HepG2 (cell line): ENCODE data around the gene CRNKL1. TPM values are rescaled to one million over a fixed set of nuclear protein-coding genes. Genes with fewer than 3 reads are reported as not detected.

Source experiments
- ARHGAP35 ChIP-seq: sonication (generic); formaldehyde crosslinking; IDR thresholded peaks from 2 replicates; pipeline ENCODE4 v1.9.0; 2022; ENCODE audit warnings: mild to moderate bottlenecking, inconsistent platforms, moderate library complexity, missing genetic modification reagents, borderline replicate concordance
- CBX1 ChIP-seq: IDR thresholded peaks from one replicate; pipeline ENCODE4 v1.6.1; 2016; ENCODE audit warnings: antibody characterized with exemption, low read depth
- DPF2 ChIP-seq: sonication (generic); formaldehyde crosslinking; IDR thresholded peaks from 2 replicates; pipeline ENCODE4 v1.4.0; 2020; ENCODE audit warnings: mild to moderate bottlenecking, low read depth, missing genetic modification reagents, borderline replicate concordance
- GLI4 ChIP-seq: sonication (generic); formaldehyde crosslinking; IDR thresholded peaks from 2 replicates; pipeline ENCODE4 v1.5.1; 2020; ENCODE audit warnings: missing genetic modification reagents, mild to moderate bottlenecking, moderate library complexity, borderline replicate concordance
- HNRNPL ChIP-seq: fragments of 200-400 bp; formaldehyde crosslinking; IDR thresholded peaks from 2 replicates; pipeline ENCODE4 v1.6.1; 2017; ENCODE audit warnings: mild to moderate bottlenecking, low read depth, low read length
- NRL ChIP-seq: sonication (generic); formaldehyde crosslinking; IDR thresholded peaks from 2 replicates; pipeline ENCODE4 v1.5.0; 2020; ENCODE audit warnings: missing genetic modification reagents, mild to moderate bottlenecking, moderate library complexity, borderline replicate concordance
- SYNCRIP ChIP-seq: fragments of 200-400 bp; formaldehyde crosslinking; IDR thresholded peaks from 2 replicates; pipeline ENCODE4 v1.6.1; 2018; ENCODE audit warnings: mild to moderate bottlenecking, low read depth, low read length; ENCODE audit not compliant: insufficient read depth
- TAF1 ChIP-seq: sonication (generic); formaldehyde crosslinking; IDR thresholded peaks from 2 replicates; pipeline ENCODE4 v1.4.0; 2020; ENCODE audit warnings: missing genetic modification reagents
- ZFX ChIP-seq: sonication (generic); formaldehyde crosslinking; IDR thresholded peaks from 2 replicates; pipeline ENCODE4 v1.4.0; 2020; ENCODE audit warnings: mild to moderate bottlenecking, low read depth, missing genetic modification reagents, moderate library complexity
- ZNF644 ChIP-seq: IDR thresholded peaks from 2 replicates; pipeline ENCODE4 v1.6.1; 2016; ENCODE audit warnings: low read depth
- ZNF792 ChIP-seq: IDR thresholded peaks from 2 replicates; pipeline ENCODE4 v1.6.1; 2016
- polyA plus RNA-seq, 8 experiments: library from polyadenylated mRNA; depleted of rRNA in 3 of 8; stranded (reverse) in 7 of 8; unstranded in 1 of 8; fragments of >200 nt; fragmentation: Illumina TruSeq in 4 of 8; extraction: Trizol in 4 of 8; gene quantifications; 2 replicates each; pipeline versions ENCODE4 v1.2.1 to v1.2.3, GENCODE V29; 2011 to 2016; ENCODE audit warnings: low read depth in 4 of 8, missing spikeins in 1 of 8, mixed read lengths in 1 of 8; ENCODE audit not compliant: insufficient read depth in 1 of 8
- total RNA-seq, 5 experiments: library from RNA; depleted of rRNA; stranded (reverse); fragments of >200 nt; fragmentation: Illumina TruSeq; extraction: Trizol; gene quantifications; 2 replicates each; pipeline ENCODE4 v1.2.3, GENCODE V29; 2016; ENCODE audit warnings: low read depth in 1 of 5
- TF ChIP-seq, protein P1 (sequence below): sonication (generic); formaldehyde crosslinking; IDR thresholded peaks from 2 replicates; pipeline ENCODE4 v1.4.0; 2020; ENCODE audit warnings: mild to moderate bottlenecking, missing genetic modification reagents, borderline replicate concordance
- TF ChIP-seq, protein P2 (sequence below): sonication (generic); formaldehyde crosslinking; IDR thresholded peaks from 2 replicates; pipeline ENCODE4 v1.9.0; 2022; ENCODE audit warnings: missing genetic modification reagents, mild to moderate bottlenecking, borderline replicate concordance
- TF ChIP-seq, protein P3 (sequence below): sonication (generic); formaldehyde crosslinking; IDR thresholded peaks from 2 replicates; pipeline ENCODE4 v1.8.1; 2022; ENCODE audit warnings: low read depth, mild to moderate bottlenecking, missing genetic modification reagents
- TF ChIP-seq, protein P4 (sequence below): sonication (generic); formaldehyde crosslinking; IDR thresholded peaks from 2 replicates; pipeline ENCODE4; 2020; ENCODE audit warnings: missing genetic modification reagents, mild to moderate bottlenecking, borderline replicate concordance

CRNKL1 gene
- total and polyA plus RNA-seq, 2 of the 13 experiments (the other 11 are each of a cell fraction or from before 2014, with no cell fraction given), result 12.3 to 64.5 TPM

DNA sequence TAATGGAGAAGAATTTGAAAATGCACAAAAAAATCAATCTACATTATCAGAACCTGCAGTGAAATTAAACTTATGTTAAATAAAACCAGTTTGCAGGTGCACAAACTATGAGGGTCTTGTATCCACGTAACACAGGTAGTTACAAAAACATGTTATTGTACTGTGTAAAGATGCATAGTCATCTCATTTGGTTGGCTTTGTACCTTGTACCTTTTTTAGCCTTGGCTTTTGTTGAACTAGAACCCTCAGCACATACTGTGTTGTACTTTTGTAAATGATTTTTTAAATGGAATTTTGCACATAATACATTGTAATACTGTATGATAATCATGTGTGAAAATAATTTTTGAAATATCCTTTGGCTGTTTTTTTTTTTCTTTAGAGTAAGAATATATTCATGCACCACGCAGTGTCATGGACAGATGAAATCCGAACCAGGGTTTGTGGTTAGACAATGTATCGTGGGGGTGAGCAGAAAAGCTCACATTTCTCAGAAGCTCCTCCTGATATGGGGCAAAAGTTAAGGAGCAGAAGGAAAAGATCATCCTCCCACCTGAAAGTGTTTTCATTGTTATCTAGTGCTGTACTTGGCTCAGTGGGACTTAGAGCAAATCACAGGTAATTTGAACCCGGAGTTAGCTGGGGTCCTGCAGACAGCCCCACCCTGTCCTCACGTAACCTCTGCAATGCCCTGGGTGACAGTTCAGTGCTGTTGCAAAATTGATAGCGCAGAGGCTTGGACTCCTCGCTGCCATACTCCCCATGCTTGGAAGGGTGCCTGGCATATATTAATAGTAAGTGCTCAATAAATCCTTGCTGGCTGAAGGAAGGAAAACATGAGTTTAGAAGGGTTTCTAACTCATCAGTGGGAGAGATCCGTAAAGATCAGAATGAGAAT lies 49.9 kb downstream of the CRNKL1 start (continued):
- TF ChIP-seq, protein P1, sequence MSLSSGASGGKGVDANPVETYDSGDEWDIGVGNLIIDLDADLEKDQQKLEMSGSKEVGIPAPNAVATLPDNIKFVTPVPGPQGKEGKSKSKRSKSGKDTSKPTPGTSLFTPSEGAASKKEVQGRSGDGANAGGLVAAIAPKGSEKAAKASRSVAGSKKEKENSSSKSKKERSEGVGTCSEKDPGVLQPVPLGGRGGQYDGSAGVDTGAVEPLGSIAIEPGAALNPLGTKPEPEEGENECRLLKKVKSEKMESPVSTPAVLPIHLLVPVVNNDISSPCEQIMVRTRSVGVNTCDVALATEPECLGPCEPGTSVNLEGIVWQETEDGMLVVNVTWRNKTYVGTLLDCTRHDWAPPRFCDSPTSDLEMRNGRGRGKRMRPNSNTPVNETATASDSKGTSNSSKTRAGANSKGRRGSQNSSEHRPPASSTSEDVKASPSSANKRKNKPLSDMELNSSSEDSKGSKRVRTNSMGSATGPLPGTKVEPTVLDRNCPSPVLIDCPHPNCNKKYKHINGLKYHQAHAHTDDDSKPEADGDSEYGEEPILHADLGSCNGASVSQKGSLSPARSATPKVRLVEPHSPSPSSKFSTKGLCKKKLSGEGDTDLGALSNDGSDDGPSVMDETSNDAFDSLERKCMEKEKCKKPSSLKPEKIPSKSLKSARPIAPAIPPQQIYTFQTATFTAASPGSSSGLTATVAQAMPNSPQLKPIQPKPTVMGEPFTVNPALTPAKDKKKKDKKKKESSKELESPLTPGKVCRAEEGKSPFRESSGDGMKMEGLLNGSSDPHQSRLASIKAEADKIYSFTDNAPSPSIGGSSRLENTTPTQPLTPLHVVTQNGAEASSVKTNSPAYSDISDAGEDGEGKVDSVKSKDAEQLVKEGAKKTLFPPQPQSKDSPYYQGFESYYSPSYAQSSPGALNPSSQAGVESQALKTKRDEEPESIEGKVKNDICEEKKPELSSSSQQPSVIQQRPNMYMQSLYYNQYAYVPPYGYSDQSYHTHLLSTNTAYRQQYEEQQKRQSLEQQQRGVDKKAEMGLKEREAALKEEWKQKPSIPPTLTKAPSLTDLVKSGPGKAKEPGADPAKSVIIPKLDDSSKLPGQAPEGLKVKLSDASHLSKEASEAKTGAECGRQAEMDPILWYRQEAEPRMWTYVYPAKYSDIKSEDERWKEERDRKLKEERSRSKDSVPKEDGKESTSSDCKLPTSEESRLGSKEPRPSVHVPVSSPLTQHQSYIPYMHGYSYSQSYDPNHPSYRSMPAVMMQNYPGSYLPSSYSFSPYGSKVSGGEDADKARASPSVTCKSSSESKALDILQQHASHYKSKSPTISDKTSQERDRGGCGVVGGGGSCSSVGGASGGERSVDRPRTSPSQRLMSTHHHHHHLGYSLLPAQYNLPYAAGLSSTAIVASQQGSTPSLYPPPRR (CRISPR knock-in tag), result no peak; the same call in 1 of the 2 replicates
- TF ChIP-seq, protein P2, sequence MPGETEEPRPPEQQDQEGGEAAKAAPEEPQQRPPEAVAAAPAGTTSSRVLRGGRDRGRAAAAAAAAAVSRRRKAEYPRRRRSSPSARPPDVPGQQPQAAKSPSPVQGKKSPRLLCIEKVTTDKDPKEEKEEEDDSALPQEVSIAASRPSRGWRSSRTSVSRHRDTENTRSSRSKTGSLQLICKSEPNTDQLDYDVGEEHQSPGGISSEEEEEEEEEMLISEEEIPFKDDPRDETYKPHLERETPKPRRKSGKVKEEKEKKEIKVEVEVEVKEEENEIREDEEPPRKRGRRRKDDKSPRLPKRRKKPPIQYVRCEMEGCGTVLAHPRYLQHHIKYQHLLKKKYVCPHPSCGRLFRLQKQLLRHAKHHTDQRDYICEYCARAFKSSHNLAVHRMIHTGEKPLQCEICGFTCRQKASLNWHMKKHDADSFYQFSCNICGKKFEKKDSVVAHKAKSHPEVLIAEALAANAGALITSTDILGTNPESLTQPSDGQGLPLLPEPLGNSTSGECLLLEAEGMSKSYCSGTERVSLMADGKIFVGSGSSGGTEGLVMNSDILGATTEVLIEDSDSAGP (CRISPR knock-in tag), result 0 out of 2 replicates have a peak, but pooled peaks have one; percentile 26
- TF ChIP-seq, protein P3, sequence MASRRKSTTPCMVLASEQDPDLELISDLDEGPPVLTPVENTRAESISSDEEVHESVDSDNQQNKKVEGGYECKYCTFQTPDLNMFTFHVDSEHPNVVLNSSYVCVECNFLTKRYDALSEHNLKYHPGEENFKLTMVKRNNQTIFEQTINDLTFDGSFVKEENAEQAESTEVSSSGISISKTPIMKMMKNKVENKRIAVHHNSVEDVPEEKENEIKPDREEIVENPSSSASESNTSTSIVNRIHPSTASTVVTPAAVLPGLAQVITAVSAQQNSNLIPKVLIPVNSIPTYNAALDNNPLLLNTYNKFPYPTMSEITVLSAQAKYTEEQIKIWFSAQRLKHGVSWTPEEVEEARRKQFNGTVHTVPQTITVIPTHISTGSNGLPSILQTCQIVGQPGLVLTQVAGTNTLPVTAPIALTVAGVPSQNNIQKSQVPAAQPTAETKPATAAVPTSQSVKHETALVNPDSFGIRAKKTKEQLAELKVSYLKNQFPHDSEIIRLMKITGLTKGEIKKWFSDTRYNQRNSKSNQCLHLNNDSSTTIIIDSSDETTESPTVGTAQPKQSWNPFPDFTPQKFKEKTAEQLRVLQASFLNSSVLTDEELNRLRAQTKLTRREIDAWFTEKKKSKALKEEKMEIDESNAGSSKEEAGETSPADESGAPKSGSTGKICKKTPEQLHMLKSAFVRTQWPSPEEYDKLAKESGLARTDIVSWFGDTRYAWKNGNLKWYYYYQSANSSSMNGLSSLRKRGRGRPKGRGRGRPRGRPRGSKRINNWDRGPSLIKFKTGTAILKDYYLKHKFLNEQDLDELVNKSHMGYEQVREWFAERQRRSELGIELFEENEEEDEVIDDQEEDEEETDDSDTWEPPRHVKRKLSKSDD (CRISPR knock-in tag), result no peak
- TF ChIP-seq ZNF644 (CRISPR knock-in tag), result peak; percentile 86; the same call in 1 of the 2 replicates
- TF ChIP-seq ZNF792 (CRISPR knock-in tag), result no peak
- no peak for TF ChIP-seq TAF1
- no peak for TF ChIP-seq NRL (CRISPR knock-in tag)
- peak; percentile 66 for TF ChIP-seq DPF2 (CRISPR knock-in tag)
- TF ChIP-seq GLI4 (CRISPR knock-in tag), result 0 out of 2 replicates have a peak, but pooled peaks have one; percentile 28
- TF ChIP-seq ZFX (CRISPR knock-in tag), result peak; percentile 21; the same call in 1 of the 2 replicates
- TF ChIP-seq HNRNPL, result no peak
- TF ChIP-seq CBX1, result no peak
- no peak for TF ChIP-seq ARHGAP35 (CRISPR knock-in tag)
- TF ChIP-seq, protein P4, sequence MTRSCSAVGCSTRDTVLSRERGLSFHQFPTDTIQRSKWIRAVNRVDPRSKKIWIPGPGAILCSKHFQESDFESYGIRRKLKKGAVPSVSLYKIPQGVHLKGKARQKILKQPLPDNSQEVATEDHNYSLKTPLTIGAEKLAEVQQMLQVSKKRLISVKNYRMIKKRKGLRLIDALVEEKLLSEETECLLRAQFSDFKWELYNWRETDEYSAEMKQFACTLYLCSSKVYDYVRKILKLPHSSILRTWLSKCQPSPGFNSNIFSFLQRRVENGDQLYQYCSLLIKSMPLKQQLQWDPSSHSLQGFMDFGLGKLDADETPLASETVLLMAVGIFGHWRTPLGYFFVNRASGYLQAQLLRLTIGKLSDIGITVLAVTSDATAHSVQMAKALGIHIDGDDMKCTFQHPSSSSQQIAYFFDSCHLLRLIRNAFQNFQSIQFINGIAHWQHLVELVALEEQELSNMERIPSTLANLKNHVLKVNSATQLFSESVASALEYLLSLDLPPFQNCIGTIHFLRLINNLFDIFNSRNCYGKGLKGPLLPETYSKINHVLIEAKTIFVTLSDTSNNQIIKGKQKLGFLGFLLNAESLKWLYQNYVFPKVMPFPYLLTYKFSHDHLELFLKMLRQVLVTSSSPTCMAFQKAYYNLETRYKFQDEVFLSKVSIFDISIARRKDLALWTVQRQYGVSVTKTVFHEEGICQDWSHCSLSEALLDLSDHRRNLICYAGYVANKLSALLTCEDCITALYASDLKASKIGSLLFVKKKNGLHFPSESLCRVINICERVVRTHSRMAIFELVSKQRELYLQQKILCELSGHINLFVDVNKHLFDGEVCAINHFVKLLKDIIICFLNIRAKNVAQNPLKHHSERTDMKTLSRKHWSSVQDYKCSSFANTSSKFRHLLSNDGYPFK, result no peak
- no peak for TF ChIP-seq SYNCRIP
